Endodermal cell (in vitro differentiated cells): ENCODE measurements around the gene PLCE1. TPM values are rescaled to one million over a fixed set of nuclear protein-coding genes. Genes with fewer than 3 reads are reported as not detected.

Experiments
- DNase-seq: peaks from one replicate; pipeline ENCODE4 v3.0.0-alpha.2; 2017
- H3K27ac ChIP-seq: 2 replicates; pipeline ENCODE4 v1.5.1; 2013; ENCODE audit warnings: mild to moderate bottlenecking, low read depth, low read length, moderate library complexity
- H3K27me3 ChIP-seq: 2 replicates; pipeline ENCODE4 v1.6.1; 2013; ENCODE audit warnings: mild to moderate bottlenecking, low read length, moderate library complexity; ENCODE audit not compliant: insufficient read depth, control insufficient read depth, poor library complexity, severe bottlenecking
- H3K36me3 ChIP-seq: 2 replicates; pipeline ENCODE4 v1.7.0; 2013; ENCODE audit warnings: mild to moderate bottlenecking, low read length, moderate library complexity; ENCODE audit not compliant: control insufficient read depth, insufficient read depth
- H3K4me1 ChIP-seq: one replicate; pipeline ENCODE4 v1.7.0; 2013; ENCODE audit warnings: low read length; ENCODE audit not compliant: control insufficient read depth, insufficient read depth
- H3K4me3 ChIP-seq: 2 replicates; pipeline ENCODE4 v1.5.1; 2013; ENCODE audit warnings: mild to moderate bottlenecking, low read length, moderate library complexity
- H3K9ac ChIP-seq: 2 replicates; pipeline ENCODE4 v1.6.1; 2013; ENCODE audit warnings: mild to moderate bottlenecking, low read length, moderate library complexity; ENCODE audit not compliant: poor library complexity, severe bottlenecking; ENCODE audit errors: extremely low read depth
- H3K9me3 ChIP-seq: 2 replicates; pipeline ENCODE4 v1.6.1; 2013; ENCODE audit warnings: mild to moderate bottlenecking, low read length, moderate library complexity; ENCODE audit not compliant: control insufficient read depth
- H3K27ac Mint-ChIP-seq: 2 replicates; pipeline ENCODE4 v1.8.0; 2020; ENCODE audit warnings: mixed read lengths
- H3K27me3 Mint-ChIP-seq: 2 replicates; pipeline ENCODE4 v1.8.0; 2021; ENCODE audit warnings: mild to moderate bottlenecking, mixed read lengths; ENCODE audit not compliant: insufficient read depth
- H3K36me3 Mint-ChIP-seq: 2 replicates; pipeline ENCODE4 v1.8.0; 2020; ENCODE audit warnings: low read depth, mixed read lengths
- H3K4me1 Mint-ChIP-seq: 2 replicates; pipeline ENCODE4 v1.8.0; 2020; ENCODE audit warnings: mixed read lengths
- H3K4me3 Mint-ChIP-seq: 2 replicates; pipeline ENCODE4 v1.8.0; 2020; ENCODE audit warnings: mild to moderate bottlenecking, moderate library complexity, mixed read lengths
- H3K9me3 Mint-ChIP-seq: 2 replicates; pipeline ENCODE4 v1.8.0; 2020; ENCODE audit warnings: mild to moderate bottlenecking, mixed read lengths
- WGBS, 2 experiments: methylation state at CpG; one replicate each; pipeline versions ENCODE4 v1.1.5 to v1.1.7; 2013; ENCODE audit warnings: missing lambda C conversion rate in 2 of 2, mixed read lengths in 1 of 2; ENCODE audit not compliant: insufficient coverage in 1 of 2, insufficient read length in 1 of 2; 5-methylcytosine and 5-hydroxymethylcytosine counted together
- total RNA-seq, 2 donors: library from RNA; stranded (reverse); fragmentation: NEBNext Ultra II Directional in 1 of 2; extraction: Animal tissue kit (Norgen Biotek cat#: 25700) in 1 of 2; gene quantifications; 2 replicates in 1 of 2; 3 replicates in 1 of 2; pipeline ENCODE4 v1.2.1, GENCODE V29; 2021
- TF ChIP-seq, protein P1 (sequence below): fragments of 200-600 bp; sonication (generic); conservative IDR thresholded peaks from 2 replicates; pipeline ENCODE4 v1.5.0; 2021; ENCODE audit warnings: antibody characterized with exemption, mild to moderate bottlenecking

Gene PLCE1
- total RNA-seq, 2 donors from 2014 or later, result 13.1 to 14.3 TPM

DNA sequence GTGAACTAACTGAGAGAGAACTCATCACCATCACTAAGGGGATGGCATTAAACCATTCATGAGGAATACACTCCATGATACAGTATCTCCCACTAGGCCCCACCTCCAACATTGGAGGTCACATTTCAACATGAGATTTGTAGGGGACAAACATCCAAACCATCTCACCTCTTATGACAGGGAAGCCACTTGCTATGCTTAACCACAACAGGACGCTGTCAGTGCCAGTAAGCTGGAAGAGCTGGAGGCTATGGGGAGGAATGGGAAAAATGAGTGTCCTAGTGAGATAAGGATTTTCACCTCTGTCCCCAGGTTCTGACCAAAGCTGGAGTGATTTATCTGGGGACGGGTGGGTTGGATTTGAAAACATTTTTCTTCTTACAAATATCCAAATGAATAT, 17.6 kb downstream of the PLCE1 start:
- H3K4me3 Mint-ChIP-seq, result no peak overlapping the region
- peaks cover 15% of the 10 kb centered on the region for H3K4me1 Mint-ChIP-seq
- H3K27me3 Mint-ChIP-seq, result peaks cover 3% of the 10 kb centered on the region
- Histone ChIP-seq H3K9ac (no peak overlapping the region), H3K36me3 (peaks cover 30% of the 10 kb centered on the region), H3K27ac (no peak overlapping the region), H3K4me1 (peaks cover 2% of the 10 kb centered on the region), H3K27me3 (no peaks in the 10 kb centered on the region), H3K9me3 (peaks cover 27% of the 10 kb centered on the region), H3K4me3 (no peak overlapping the region)
- H3K27ac Mint-ChIP-seq, result no peak overlapping the region
- no peak for DNase-seq
- WGBS, 2 experiments, result 100% methylated on average over 1 of the region's 2 CpGs
- H3K9me3 Mint-ChIP-seq, result peaks cover 24% of the 10 kb centered on the region
- TF ChIP-seq, protein P1, sequence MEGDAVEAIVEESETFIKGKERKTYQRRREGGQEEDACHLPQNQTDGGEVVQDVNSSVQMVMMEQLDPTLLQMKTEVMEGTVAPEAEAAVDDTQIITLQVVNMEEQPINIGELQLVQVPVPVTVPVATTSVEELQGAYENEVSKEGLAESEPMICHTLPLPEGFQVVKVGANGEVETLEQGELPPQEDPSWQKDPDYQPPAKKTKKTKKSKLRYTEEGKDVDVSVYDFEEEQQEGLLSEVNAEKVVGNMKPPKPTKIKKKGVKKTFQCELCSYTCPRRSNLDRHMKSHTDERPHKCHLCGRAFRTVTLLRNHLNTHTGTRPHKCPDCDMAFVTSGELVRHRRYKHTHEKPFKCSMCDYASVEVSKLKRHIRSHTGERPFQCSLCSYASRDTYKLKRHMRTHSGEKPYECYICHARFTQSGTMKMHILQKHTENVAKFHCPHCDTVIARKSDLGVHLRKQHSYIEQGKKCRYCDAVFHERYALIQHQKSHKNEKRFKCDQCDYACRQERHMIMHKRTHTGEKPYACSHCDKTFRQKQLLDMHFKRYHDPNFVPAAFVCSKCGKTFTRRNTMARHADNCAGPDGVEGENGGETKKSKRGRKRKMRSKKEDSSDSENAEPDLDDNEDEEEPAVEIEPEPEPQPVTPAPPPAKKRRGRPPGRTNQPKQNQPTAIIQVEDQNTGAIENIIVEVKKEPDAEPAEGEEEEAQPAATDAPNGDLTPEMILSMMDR, result no peak
- H3K36me3 Mint-ChIP-seq, result peaks cover 21% of the 10 kb centered on the region

DNA sequence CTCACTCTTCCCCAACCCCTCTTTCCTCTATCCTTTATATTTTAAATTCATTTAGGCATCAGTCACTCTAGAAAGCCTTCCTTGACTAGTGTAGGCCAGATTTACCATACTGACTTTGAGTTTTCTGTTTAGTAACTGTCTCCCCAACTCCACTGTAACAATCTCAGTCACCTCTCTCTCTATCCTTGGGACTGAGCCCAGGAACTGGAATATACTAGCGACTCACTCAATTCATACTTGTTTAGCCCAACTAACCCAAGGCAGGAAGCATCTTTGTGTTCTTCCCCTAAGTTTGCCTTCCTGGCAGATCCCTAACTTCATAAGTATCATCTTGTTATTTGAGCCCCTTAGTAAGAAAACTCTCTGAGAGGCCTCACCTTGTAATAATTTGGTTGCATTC, 19.1 kb downstream of the PLCE1 start:
- WGBS, 2 experiments, result 95 to 100% methylated on average over 1 of the region's 1 CpG

DNA sequence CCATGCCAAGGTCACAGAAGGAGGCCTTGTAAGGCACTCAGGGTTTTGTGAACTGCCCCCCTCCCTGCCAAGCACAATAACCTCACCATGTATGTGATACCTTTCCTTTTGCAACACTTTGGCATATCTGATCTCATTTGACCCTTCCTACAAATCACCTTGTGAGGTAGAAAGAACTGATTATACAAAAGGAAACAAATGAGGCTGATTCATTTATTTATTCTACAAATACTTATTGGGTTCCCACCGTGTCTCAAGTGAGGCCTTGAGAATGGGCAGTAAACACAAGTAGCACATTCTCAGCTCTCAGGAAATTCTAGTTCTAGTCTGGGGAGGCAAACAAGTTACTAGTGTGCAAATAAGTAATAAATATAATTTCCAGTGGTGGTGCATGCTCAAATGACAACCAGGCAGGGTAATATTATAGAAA, 19.6 kb downstream of the PLCE1 start:
- H3K9me3 ChIP-seq, result peaks cover 25% of the 10 kb centered on the region
- H3K27ac ChIP-seq, result no peak overlapping the region
- peaks cover 21% of the 10 kb centered on the region for H3K36me3 Mint-ChIP-seq

More for the DNA sequence above, 19.1 kb downstream of the PLCE1 start:
- Mint-ChIP-seq H3K9me3 (peaks cover 24% of the 10 kb centered on the region), H3K4me1 (peaks cover 17% of the 10 kb centered on the region), H3K27me3 (peaks cover 3% of the 10 kb centered on the region), H3K4me3 (no peak overlapping the region), H3K36me3 (peaks cover 21% of the 10 kb centered on the region), H3K27ac (no peak overlapping the region)
- Histone ChIP-seq H3K4me3 (no peak overlapping the region), H3K4me1 (peaks cover 6% of the 10 kb centered on the region), H3K36me3 (peaks cover 30% of the 10 kb centered on the region), H3K9ac (no peak overlapping the region), H3K9me3 (peaks cover 27% of the 10 kb centered on the region), H3K27ac (no peak overlapping the region), H3K27me3 (no peaks in the 10 kb centered on the region)
- DNase-seq, result no peak
- TF ChIP-seq, protein P1, result no peak

More for the DNA sequence above, 19.6 kb downstream of the PLCE1 start:
- DNase-seq, result no peak
- Mint-ChIP-seq H3K4me3 (no peak overlapping the region), H3K4me1 (peaks cover 17% of the 10 kb centered on the region), H3K27ac (no peak overlapping the region), H3K9me3 (peaks cover 24% of the 10 kb centered on the region), H3K27me3 (peaks cover 3% of the 10 kb centered on the region)
- no peak overlapping the region for H3K4me3 ChIP-seq
- WGBS, 2 experiments, result 87% methylated on average over 1 of the region's 1 CpG; no CpG with 5 or more reads in 1 of the 2 experiments
- peaks cover 28% of the 10 kb centered on the region for H3K36me3 ChIP-seq
- H3K4me1 ChIP-seq, result peaks cover 6% of the 10 kb centered on the region
- no peak overlapping the region for H3K9ac ChIP-seq
- TF ChIP-seq, protein P1, result no peak
- H3K27me3 ChIP-seq, result no peaks in the 10 kb centered on the region
